Measurements from ENCODE around the gene RPL15.

- TF ChIP-seq POLR2A (IDR thresholded peaks at IDR 0.05; ENCODE audit: control extremely low read depth in 1 of 2, low read depth in 2 of 2, low read length in 2 of 2) = no peak
- TF ChIP-seq RXRA (IDR thresholded peaks at IDR 0.05; ENCODE audit: insufficient read depth, low read depth, low read length) = no peak
- no peak for TF ChIP-seq CBX5 (IDR thresholded peaks at IDR 0.05; ENCODE audit: low read depth, low read length)
- TF ChIP-seq RAD21 (IDR thresholded peaks at IDR 0.05 in 1 of 2, conservative IDR thresholded peaks at IDR 0.05 in 1 of 2; ENCODE audit: low read depth in 2 of 2, low read length in 2 of 2) = no peak
- TF ChIP-seq EGR1 (IDR thresholded peaks at IDR 0.05; ENCODE audit: borderline replicate concordance, low read depth, low read length) = no peak
- TF ChIP-seq, protein P1, sequence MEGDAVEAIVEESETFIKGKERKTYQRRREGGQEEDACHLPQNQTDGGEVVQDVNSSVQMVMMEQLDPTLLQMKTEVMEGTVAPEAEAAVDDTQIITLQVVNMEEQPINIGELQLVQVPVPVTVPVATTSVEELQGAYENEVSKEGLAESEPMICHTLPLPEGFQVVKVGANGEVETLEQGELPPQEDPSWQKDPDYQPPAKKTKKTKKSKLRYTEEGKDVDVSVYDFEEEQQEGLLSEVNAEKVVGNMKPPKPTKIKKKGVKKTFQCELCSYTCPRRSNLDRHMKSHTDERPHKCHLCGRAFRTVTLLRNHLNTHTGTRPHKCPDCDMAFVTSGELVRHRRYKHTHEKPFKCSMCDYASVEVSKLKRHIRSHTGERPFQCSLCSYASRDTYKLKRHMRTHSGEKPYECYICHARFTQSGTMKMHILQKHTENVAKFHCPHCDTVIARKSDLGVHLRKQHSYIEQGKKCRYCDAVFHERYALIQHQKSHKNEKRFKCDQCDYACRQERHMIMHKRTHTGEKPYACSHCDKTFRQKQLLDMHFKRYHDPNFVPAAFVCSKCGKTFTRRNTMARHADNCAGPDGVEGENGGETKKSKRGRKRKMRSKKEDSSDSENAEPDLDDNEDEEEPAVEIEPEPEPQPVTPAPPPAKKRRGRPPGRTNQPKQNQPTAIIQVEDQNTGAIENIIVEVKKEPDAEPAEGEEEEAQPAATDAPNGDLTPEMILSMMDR (IDR thresholded peaks at IDR 0.05; ENCODE audit: control extremely low read depth in 1 of 3, insufficient read depth in 1 of 3, low read depth in 1 of 3, low read length in 3 of 3) = no peak
- no peak for TF ChIP-seq ASH2L (IDR thresholded peaks at IDR 0.05; ENCODE audit: low read length)
- no peak for TF ChIP-seq TCF12 (IDR thresholded peaks at IDR 0.05; ENCODE audit: low read depth, low read length)
These were observed 32.9 kb downstream of the RPL15 start for GRCh38 chr3:23949784-23950183.

Data from H1 (cell line).